Endothelial cell of umbilical vein (primary cell): Measurements from ENCODE around the gene RXYLT1. TPM values are rescaled to one million over a fixed set of nuclear protein-coding genes. Genes with fewer than 3 reads are reported as not detected.

Experiments used
- BruUV-seq: library from RNA; stranded (reverse); fragments of 400-500 nt; replicated peaks from 2 replicates; lab custom pipeline; 2021; lab: Mats Ljungman, UMichigan
- CTCF ChIA-PET: fragments of 300-600, 350-600 bp; sonication (Branson Sonifier 250); formaldehyde crosslinking; loops from one replicate; lab custom pipeline; 2021; ENCODE audit warnings: antibody characterized with exemption, inconsistent platforms; lab: Charles Lee
- POLR2A ChIA-PET: fragments of 300-600, 350-600 bp; sonication (Branson Sonifier 250); formaldehyde crosslinking; loops from one replicate; lab custom pipeline; 2021; ENCODE audit warnings: antibody characterized with exemption, inconsistent platforms; lab: Charles Lee
- DNase-seq: peaks from one replicate; pipeline ENCODE4 v3.0.0-alpha.2; 2011; ENCODE audit warnings: low read depth, low spot score
- FAIRE-seq: peaks from 2 replicates; lab custom pipeline; 2011; peaks lifted over from hg19 to GRCh38; lab: Jason Lieb, UNC
- H2AFZ ChIP-seq: 2 replicates; pipeline ENCODE4 v1.6.0; 2012; ENCODE audit warnings: low read depth, low read length, control low read depth, inconsistent platforms
- H3K27ac ChIP-seq: 2 replicates; pipeline ENCODE4 v1.5.1; 2011; ENCODE audit warnings: low read depth, mild to moderate bottlenecking, control low read depth, low read length, moderate library complexity; ENCODE audit not compliant: insufficient read depth
- H3K27me3 ChIP-seq, 2 experiments: 2 replicates each; pipeline versions ENCODE4 v1.6.0 to v1.6.1; 2011; ENCODE audit warnings: low read length in 2 of 2, mixed read lengths in 1 of 2; ENCODE audit not compliant: control insufficient read depth in 2 of 2, insufficient read depth in 2 of 2
- H3K36me3 ChIP-seq, 2 experiments: 2 replicates in 1 of 2; 3 replicates in 1 of 2; pipeline ENCODE4 v1.5.1; 2011; ENCODE audit warnings: low read length in 2 of 2, mild to moderate bottlenecking in 1 of 2, moderate library complexity in 1 of 2; ENCODE audit not compliant: control insufficient read depth in 2 of 2, insufficient read depth in 2 of 2; ENCODE audit errors: extremely low read depth in 1 of 2
- H3K4me1 ChIP-seq: 3 replicates; pipeline ENCODE4 v1.5.1; 2011; ENCODE audit warnings: mild to moderate bottlenecking, low read length; ENCODE audit not compliant: control insufficient read depth, insufficient read depth; ENCODE audit errors: extremely low read depth
- H3K4me2 ChIP-seq: 2 replicates; pipeline ENCODE4 v1.6.1; 2011; ENCODE audit warnings: low read length, control low read depth, mixed read lengths; ENCODE audit not compliant: insufficient read depth
- H3K4me3 ChIP-seq, 3 experiments: fragments of 200-600 bp in 1 of 3; sonication (generic), shearing (Covaris generic) in 1 of 3; replicated peaks in 1 of 3; 2 replicates each; pipeline ENCODE4 v1.5.1; 2011 to 2016; ENCODE audit warnings: control low read depth in 3 of 3, low read length in 3 of 3, mild to moderate bottlenecking in 2 of 3, inconsistent platforms in 1 of 3, low read depth in 1 of 3, moderate library complexity in 1 of 3; ENCODE audit not compliant: insufficient read depth in 1 of 3
- H3K79me2 ChIP-seq: 2 replicates; pipeline ENCODE4 v1.6.0; 2012; ENCODE audit warnings: low read length, inconsistent platforms; ENCODE audit not compliant: control insufficient read depth, insufficient read depth
- H3K9ac ChIP-seq: replicated peaks from 2 replicates; pipeline ENCODE3; 2011; ENCODE audit warnings: low read length, control low read depth; ENCODE audit not compliant: insufficient read depth; ENCODE audit errors: extremely low read depth
- H3K9me1 ChIP-seq: replicated peaks from 3 replicates; pipeline ENCODE4 v1.6.0; 2011; ENCODE audit warnings: mild to moderate bottlenecking, low read length; ENCODE audit not compliant: control insufficient read depth, insufficient read depth; ENCODE audit errors: extremely low read depth
- H3K9me3 ChIP-seq: replicated peaks from 2 replicates; pipeline ENCODE4 v1.5.1; 2012; ENCODE audit warnings: low read length, inconsistent platforms; ENCODE audit not compliant: control insufficient read depth, insufficient read depth
- H4K20me1 ChIP-seq: replicated peaks from 2 replicates; pipeline ENCODE3; 2011; ENCODE audit warnings: mild to moderate bottlenecking, low read length; ENCODE audit not compliant: control insufficient read depth, insufficient read depth; ENCODE audit errors: extremely low read depth
- EZH2 ChIP-seq: IDR thresholded peaks from 2 replicates; pipeline ENCODE4 v1.6.1; 2012; ENCODE audit warnings: borderline replicate concordance, low read depth, mild to moderate bottlenecking, moderate library complexity, low read length, inconsistent platforms; ENCODE audit not compliant: severe bottlenecking
- FOS ChIP-seq: IDR thresholded peaks from 2 replicates; pipeline ENCODE4 v1.6.1; 2011; ENCODE audit warnings: mild to moderate bottlenecking, low read length, moderate library complexity, borderline replicate concordance; ENCODE audit not compliant: insufficient read depth
- GATA2 ChIP-seq: IDR thresholded peaks from 2 replicates; pipeline ENCODE4 v1.7.0; 2011; ENCODE audit warnings: low read depth, mild to moderate bottlenecking, moderate library complexity, mixed read lengths, low read length; ENCODE audit not compliant: insufficient read length, insufficient read depth
- JUN ChIP-seq: IDR thresholded peaks from 2 replicates; pipeline ENCODE4 v1.6.1; 2011; ENCODE audit warnings: borderline replicate concordance, low read depth; ENCODE audit not compliant: insufficient read length, insufficient read depth
- MYC ChIP-seq: IDR thresholded peaks from one replicate; pipeline ENCODE4 v1.6.1; 2011; ENCODE audit warnings: mild to moderate bottlenecking, low read depth, low read length
- POLR2A ChIP-seq: IDR thresholded peaks from 2 replicates; pipeline ENCODE4 v1.6.1; 2012; ENCODE audit warnings: low read depth, mild to moderate bottlenecking, control low read depth, low read length
- POLR2AphosphoS5 ChIP-seq: IDR thresholded peaks from 2 replicates; pipeline ENCODE4 v1.6.1; 2012; ENCODE audit warnings: low read depth, mild to moderate bottlenecking, control low read depth, low read length, moderate library complexity; ENCODE audit not compliant: insufficient read depth
- dilution Hi-C: fragments of 300-500 bp; cut with MboI; formaldehyde crosslinking; loops from one replicate; pipeline ENCODE4 v1.15.0; 2019; ENCODE audit warnings: low sequenced_read_pairs; ENCODE audit not compliant: extremely low pct_ligation_motif_present
- intact Hi-C: fragments of 100-400 bp; cut with micrococcal nuclease; formaldehyde crosslinking; loops from one replicate; pipeline ENCODE4 v1.10.0; 2022
- polyA plus RNA-seq, 4 experiments: library from polyadenylated mRNA; depleted of rRNA in 3 of 4; stranded (reverse) in 3 of 4; unstranded in 1 of 4; fragments of >200 nt; gene quantifications; 2 replicates each; pipeline versions ENCODE4 v1.2.1 to v1.2.3, GENCODE V29; 2011 to 2012; ENCODE audit warnings: missing spikeins in 1 of 4
- total RNA-seq: library from RNA; stranded (reverse); gene quantifications from 2 replicates; pipeline ENCODE4 v1.2.3, GENCODE V29; 2021
- TF ChIP-seq, protein P1 (sequence below): IDR thresholded peaks from 2 replicates; pipeline ENCODE4 v1.6.1; 2011; ENCODE audit not compliant: insufficient read depth, insufficient read length
- TF ChIP-seq, protein P2 (sequence below), 2 donors: IDR thresholded peaks; 1 replicate in 1 of 2; 2 replicates in 1 of 2; pipeline ENCODE4 v1.5.1; 2011; ENCODE audit warnings: low read length in 2 of 2, mild to moderate bottlenecking in 2 of 2, moderate library complexity in 2 of 2, control low read depth in 1 of 2, inconsistent platforms in 1 of 2, low read depth in 1 of 2; ENCODE audit not compliant: insufficient read depth in 1 of 2; ENCODE audit errors: extremely low read depth in 1 of 2

The RXYLT1 gene
- total and polyA plus RNA-seq, 2 donors (not counting 3 experiments of a cell fraction or from before 2014, with no cell fraction given), result 8.1 to 13.1 TPM

DNA sequence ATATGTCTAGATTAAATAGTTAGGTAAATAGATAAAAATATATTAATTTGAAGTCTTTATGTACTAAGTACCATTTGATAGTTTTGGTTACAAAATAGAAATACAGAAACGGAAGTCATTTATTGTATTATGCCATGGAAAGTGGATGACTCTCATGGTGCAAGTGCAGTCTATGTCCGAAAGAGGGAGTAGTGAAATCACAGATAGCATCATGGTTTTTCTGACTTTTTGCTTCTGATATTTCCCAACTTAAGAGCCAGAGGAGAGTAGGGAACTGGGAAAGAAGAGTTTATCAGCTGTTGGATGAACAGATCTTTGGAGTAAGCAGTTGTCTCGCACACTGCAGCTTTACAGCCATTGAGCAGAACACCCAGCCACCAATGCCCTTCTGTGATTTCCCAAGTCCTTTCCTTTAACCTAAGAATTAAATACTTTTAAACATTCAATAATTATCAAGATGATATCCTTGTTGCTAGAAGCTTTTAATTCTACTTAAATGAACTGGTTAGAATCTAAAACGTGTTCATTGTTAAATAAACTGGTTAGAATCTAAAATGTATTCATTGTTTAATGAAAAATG is 46.4 kb downstream of the RXYLT1 start:
- Histone ChIP-seq H3K36me3 (no peaks in the 10 kb centered on the region), H3K4me3 (no peak overlapping the region), H4K20me1 (no peaks in the 10 kb centered on the region), H3K27me3 (peaks cover 1 to 4% of the 10 kb centered on the region in 2 experiments), H3K4me2 (no peak overlapping the region), H3K9ac (no peak overlapping the region), H3K27ac (no peak overlapping the region), H3K79me2 (no peaks in the 10 kb centered on the region), H3K9me3 (no peaks in the 10 kb centered on the region), H3K4me1 (peaks cover 2% of the 10 kb centered on the region), H2AFZ (no peak overlapping the region), H3K9me1 (no peaks in the 10 kb centered on the region)
- dilution Hi-C loops, result no loop called here
- FAIRE-seq, result peak; percentile 70
- ChIA-PET POLR2A (no interaction called here), CTCF (interaction anchor here (0.6 to 2.3 kb wide), 14 partner anchors 12 to 970 kb away, joined by 3 to 16 read pairs (median 3); partner anchors contain the start of genes C12orf56 and KICS2)
- intact Hi-C loops, result loop anchor here (1.0 kb wide), 2 partner anchors 430 to 566 kb away; no protein-coding TSS in a partner anchor
- DNase-seq, result peak; percentile 66
- no TSS peak for BruUV-seq
- TF ChIP-seq, protein P1, sequence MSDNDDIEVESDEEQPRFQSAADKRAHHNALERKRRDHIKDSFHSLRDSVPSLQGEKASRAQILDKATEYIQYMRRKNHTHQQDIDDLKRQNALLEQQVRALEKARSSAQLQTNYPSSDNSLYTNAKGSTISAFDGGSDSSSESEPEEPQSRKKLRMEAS, result no peak
- TF ChIP-seq, protein P2, sequence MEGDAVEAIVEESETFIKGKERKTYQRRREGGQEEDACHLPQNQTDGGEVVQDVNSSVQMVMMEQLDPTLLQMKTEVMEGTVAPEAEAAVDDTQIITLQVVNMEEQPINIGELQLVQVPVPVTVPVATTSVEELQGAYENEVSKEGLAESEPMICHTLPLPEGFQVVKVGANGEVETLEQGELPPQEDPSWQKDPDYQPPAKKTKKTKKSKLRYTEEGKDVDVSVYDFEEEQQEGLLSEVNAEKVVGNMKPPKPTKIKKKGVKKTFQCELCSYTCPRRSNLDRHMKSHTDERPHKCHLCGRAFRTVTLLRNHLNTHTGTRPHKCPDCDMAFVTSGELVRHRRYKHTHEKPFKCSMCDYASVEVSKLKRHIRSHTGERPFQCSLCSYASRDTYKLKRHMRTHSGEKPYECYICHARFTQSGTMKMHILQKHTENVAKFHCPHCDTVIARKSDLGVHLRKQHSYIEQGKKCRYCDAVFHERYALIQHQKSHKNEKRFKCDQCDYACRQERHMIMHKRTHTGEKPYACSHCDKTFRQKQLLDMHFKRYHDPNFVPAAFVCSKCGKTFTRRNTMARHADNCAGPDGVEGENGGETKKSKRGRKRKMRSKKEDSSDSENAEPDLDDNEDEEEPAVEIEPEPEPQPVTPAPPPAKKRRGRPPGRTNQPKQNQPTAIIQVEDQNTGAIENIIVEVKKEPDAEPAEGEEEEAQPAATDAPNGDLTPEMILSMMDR (IDR thresholded peaks at IDR 0.05; ENCODE audit: extremely low read depth in 1 of 2, insufficient read depth in 1 of 2, low read depth in 1 of 2, low read length in 2 of 2), result peak; percentile 61 to 72

DNA sequence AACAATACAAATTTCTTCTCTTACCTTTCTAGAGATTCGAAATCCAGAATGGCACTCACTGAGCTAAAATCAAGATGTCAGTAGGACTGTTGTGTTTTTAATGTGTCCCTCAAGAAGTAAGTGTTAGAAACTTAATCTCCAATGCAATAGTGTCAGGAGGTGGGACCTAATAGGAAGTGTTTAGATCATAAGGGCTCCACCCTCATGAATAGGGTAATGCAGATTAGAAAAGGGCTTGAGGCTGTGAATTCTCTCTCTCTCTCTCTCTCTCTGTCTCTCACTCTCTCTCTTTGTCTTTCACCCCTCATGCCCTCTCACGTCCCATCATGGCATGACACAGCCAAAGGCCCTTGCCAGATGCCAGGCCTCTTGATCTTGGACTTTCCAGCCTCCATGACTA is 49.2 kb downstream of the RXYLT1 start:
- no peak for DNase-seq
- H3K79me2 ChIP-seq, result no peaks in the 10 kb centered on the region
- dilution Hi-C loops (no loop called here), intact Hi-C loops (no loop called here)
- no peaks in the 10 kb centered on the region for H3K36me3 ChIP-seq
- ChIA-PET CTCF (interaction anchor here (1.2 kb wide), 1 partner anchor 12 kb away, joined by 3 read pairs; no protein-coding TSS in a partner anchor), POLR2A (no interaction called here)
- H2AFZ ChIP-seq, result no peak overlapping the region
- H4K20me1 ChIP-seq, result no peaks in the 10 kb centered on the region
- BruUV-seq, result no TSS peak
- H3K9ac ChIP-seq, result no peak overlapping the region
- no peak overlapping the region for H3K4me3 ChIP-seq
- peaks cover 0 to 4% of the 10 kb centered on the region in 2 experiments for H3K27me3 ChIP-seq
- no peaks in the 10 kb centered on the region for H3K9me1 ChIP-seq
- TF ChIP-seq MYC (no peak), EZH2 (no peak), JUN (no peak), FOS (no peak), POLR2A (no peak), GATA2 (no peak), POLR2AphosphoS5 (no peak)
- TF ChIP-seq, protein P2 (IDR thresholded peaks at IDR 0.05; ENCODE audit: extremely low read depth in 1 of 2, insufficient read depth in 1 of 2, low read depth in 1 of 2, low read length in 2 of 2), result no peak
- TF ChIP-seq, protein P1, result no peak
- no peaks in the 10 kb centered on the region for H3K9me3 ChIP-seq
- no peaks in the 10 kb centered on the region for H3K4me1 ChIP-seq
- FAIRE-seq, result no peak
- no peak overlapping the region for H3K27ac ChIP-seq
- H3K4me2 ChIP-seq, result no peak overlapping the region
